Ramos (cell line): ENCODE data around the gene POU2F3.
"Not testable (repeated sequence)": the region's sequence is repeated elsewhere in the genome, so short reads cannot be mapped to it uniquely, and the experiment has no call there.

Experiments
- in situ Hi-C: fragments of 300-500 bp; cut with MboI; formaldehyde crosslinking; loops from one replicate; pipeline ENCODE4 v1.14.3; 2022; ENCODE audit warnings: low sequenced_read_pairs; ENCODE audit not compliant: unreplicated experiment

POU2F3 gene

GRCh38 chr11:120244476-120245365 is 4.8 kb downstream of the POU2F3 start:
- in situ Hi-C loops: no loop called here

GRCh38 chr11:120245434-120245833 is 5.5 kb downstream of the POU2F3 start:
- in situ Hi-C loops: no loop called here

GRCh38 chr11:120248551-120249278 is 8.8 kb downstream of the POU2F3 start:
- in situ Hi-C loops: no loop called here

GRCh38 chr11:120249279-120250262 is 9.6 kb downstream of the POU2F3 start:
- in situ Hi-C loops: no loop called here

- in situ Hi-C loops: not testable (repeated sequence)
Measured at GRCh38 chr11:120253377-120253776, 13.4 kb downstream of the POU2F3 start.

- in situ Hi-C loops: no loop called here
Measured at GRCh38 chr11:120254788-120255518, 15.0 kb downstream of the POU2F3 start.

- in situ Hi-C loops: no loop called here
Measured at GRCh38 chr11:120255519-120255866, 15.6 kb downstream of the POU2F3 start.

- in situ Hi-C loops: no loop called here
Measured at GRCh38 chr11:120256178-120256577, 16.2 kb downstream of the POU2F3 start.

- in situ Hi-C loops: no loop called here
Measured at GRCh38 chr11:120256779-120257178, 16.8 kb downstream of the POU2F3 start.

- in situ Hi-C loops: no loop called here
Measured at GRCh38 chr11:120257346-120257745, 17.4 kb downstream of the POU2F3 start.

GRCh38 chr11:120258661-120259060 is 18.7 kb downstream of the POU2F3 start:
- in situ Hi-C loops: no loop called here

- in situ Hi-C loops: no loop called here
Measured at GRCh38 chr11:120259241-120259640, 19.3 kb downstream of the POU2F3 start.

- in situ Hi-C loops: no loop called here
Measured at GRCh38 chr11:120259988-120260565, 20.1 kb downstream of the POU2F3 start.

- in situ Hi-C loops: no loop called here
Measured at GRCh38 chr11:120260616-120261015, 20.7 kb downstream of the POU2F3 start.

- in situ Hi-C loops: no loop called here
Measured at GRCh38 chr11:120261321-120261720, 21.4 kb downstream of the POU2F3 start.

GRCh38 chr11:120261931-120262330 is 22.0 kb downstream of the POU2F3 start:
- in situ Hi-C loops: no loop called here

- in situ Hi-C loops: no loop called here
Measured at GRCh38 chr11:120267319-120267718, 27.4 kb downstream of the POU2F3 start.

- in situ Hi-C loops: no loop called here
Measured at GRCh38 chr11:120268686-120269085, 28.7 kb downstream of the POU2F3 start.

GRCh38 chr11:120270386-120270785 is 30.4 kb downstream of the POU2F3 start:
- in situ Hi-C loops: no loop called here
